GM23338 (cell line): ENCODE results near the gene UBXN11. TPM values are rescaled to one million over a fixed set of nuclear protein-coding genes. Genes with fewer than 3 reads are reported as not detected.

Experiments used
- ATAC-seq: fragments of 200-7000 bp; cut with Tn5 transposase; 3 replicates; pipeline ENCODE4 v1.9.1; 2020
- DNase-seq: peaks from one replicate; pipeline ENCODE4 v3.0.0-alpha.2; 2015; ENCODE audit warnings: low spot score
- H2AFZ ChIP-seq: fragments of 200-600 bp; sonication (generic); 2 replicates; pipeline ENCODE4 v1.8.0; 2016; ENCODE audit warnings: antibody characterized with exemption, mild to moderate bottlenecking, moderate library complexity
- H3F3A ChIP-seq: fragments of 200-600 bp; sonication (generic); replicated peaks from 2 replicates; pipeline ENCODE4 v1.8.0; 2017; ENCODE audit warnings: antibody characterized with exemption, mixed run types, low read depth
- H3K27ac ChIP-seq: fragments of 200-600 bp; sonication (generic); 2 replicates; pipeline ENCODE4 v1.6.1; 2016; ENCODE audit warnings: low read depth
- H3K27me3 ChIP-seq: fragments of 200-600 bp; sonication (generic); 2 replicates; pipeline ENCODE4 v1.8.0; 2016; ENCODE audit warnings: mild to moderate bottlenecking, mixed run types, moderate library complexity; ENCODE audit not compliant: insufficient read depth
- H3K36me3 ChIP-seq: fragments of 200-600 bp; sonication (generic); 2 replicates; pipeline ENCODE4 v1.8.0; 2016; ENCODE audit warnings: mild to moderate bottlenecking; ENCODE audit not compliant: insufficient read depth
- H3K4me1 ChIP-seq: fragments of 200-600 bp; sonication (generic); 2 replicates; pipeline ENCODE4 v1.8.0; 2016; ENCODE audit warnings: mild to moderate bottlenecking, moderate library complexity; ENCODE audit not compliant: insufficient read depth
- H3K4me2 ChIP-seq: fragments of 200-600 bp; sonication (generic); 2 replicates; pipeline ENCODE4 v1.7.1; 2017; ENCODE audit warnings: mixed run types
- H3K4me3 ChIP-seq: fragments of 200-600 bp; sonication (generic); 2 replicates; pipeline ENCODE4 v1.6.1; 2016; ENCODE audit warnings: mixed run types
- H3K79me2 ChIP-seq: fragments of 200-600 bp; sonication (generic); replicated peaks from 2 replicates; pipeline ENCODE4 v1.8.0; 2017; ENCODE audit warnings: mild to moderate bottlenecking; ENCODE audit not compliant: insufficient read depth
- H3K9me2 ChIP-seq: fragments of 200-600 bp; sonication (generic); 2 replicates; pipeline ENCODE4 v1.8.0; 2017; ENCODE audit not compliant: insufficient read depth
- H4K20me1 ChIP-seq: fragments of 200-600 bp; sonication (generic); replicated peaks from 2 replicates; pipeline ENCODE4 v1.8.0; 2017; ENCODE audit warnings: mild to moderate bottlenecking; ENCODE audit not compliant: insufficient read depth
- H3K27ac Mint-ChIP-seq: 2 replicates; pipeline ENCODE4 v1.8.0; 2020; ENCODE audit warnings: inconsistent platforms, mild to moderate bottlenecking, moderate library complexity, mixed read lengths
- H3K27me3 Mint-ChIP-seq: 3 replicates; pipeline ENCODE4 v1.8.0; 2022; ENCODE audit warnings: low read depth, mild to moderate bottlenecking, moderate library complexity, mixed read lengths, inconsistent platforms; ENCODE audit not compliant: insufficient read depth, poor library complexity
- H3K36me3 Mint-ChIP-seq: 3 replicates; pipeline ENCODE4 v1.8.0; 2021; ENCODE audit warnings: low read depth, mild to moderate bottlenecking, inconsistent platforms, moderate library complexity, mixed read lengths
- H3K4me1 Mint-ChIP-seq: 3 replicates; pipeline ENCODE4 v1.8.0; 2020; ENCODE audit warnings: mild to moderate bottlenecking, inconsistent platforms, mixed read lengths
- H3K4me3 Mint-ChIP-seq: 3 replicates; pipeline ENCODE4 v1.8.0; 2021; ENCODE audit warnings: moderate library complexity, mild to moderate bottlenecking, inconsistent platforms, mixed read lengths
- H3K9me3 Mint-ChIP-seq: 3 replicates; pipeline ENCODE4 v1.8.0; 2020; ENCODE audit warnings: moderate library complexity, mild to moderate bottlenecking, inconsistent platforms, mixed read lengths
- CREB1 ChIP-seq: fragments of 250-450 bp; sonication (Bioruptor Pico); IDR thresholded peaks from 2 replicates; pipeline ENCODE4 v1.5.0; 2020; ENCODE audit warnings: low read depth, mild to moderate bottlenecking, moderate library complexity
- EZH2 ChIP-seq: fragments of 200-600 bp; sonication (generic); IDR thresholded peaks from one replicate; pipeline ENCODE4 v1.8.0; 2017; ENCODE audit warnings: antibody characterized with exemption, mild to moderate bottlenecking, low read depth; ENCODE audit not compliant: unreplicated experiment
- EZH2phosphoT487 ChIP-seq: fragments of 200-600 bp; sonication (generic); IDR thresholded peaks from one replicate; pipeline ENCODE4 v1.8.1; 2018; ENCODE audit warnings: antibody characterized with exemption; ENCODE audit not compliant: unreplicated experiment
- JUNB ChIP-seq: IDR thresholded peaks from one replicate; pipeline ENCODE4 v1.6.1; 2016; ENCODE audit warnings: antibody characterized with exemption; ENCODE audit not compliant: unreplicated experiment
- NANOG ChIP-seq: IDR thresholded peaks from 2 replicates; pipeline ENCODE4 v1.6.1; 2016; ENCODE audit warnings: antibody characterized with exemption, borderline replicate concordance
- POLR2AphosphoS5 ChIP-seq: IDR thresholded peaks from 2 replicates; pipeline ENCODE4 v1.6.1; 2016; ENCODE audit warnings: antibody characterized with exemption, low read depth
- STAT1 ChIP-seq: IDR thresholded peaks from one replicate; pipeline ENCODE4 v1.6.1; 2016; ENCODE audit warnings: antibody characterized with exemption; ENCODE audit not compliant: unreplicated experiment
- ZNF114 ChIP-seq: fragments of 250-450 bp; sonication (Bioruptor Pico); IDR thresholded peaks from 2 replicates; pipeline ENCODE4 v1.5.0; 2020; ENCODE audit warnings: mild to moderate bottlenecking, moderate library complexity
- ZNF331 ChIP-seq: fragments of 250-450 bp; sonication (Bioruptor Pico); IDR thresholded peaks from 2 replicates; pipeline ENCODE4 v1.5.0; 2020; ENCODE audit warnings: low read depth, mild to moderate bottlenecking, moderate library complexity
- ZNF462 ChIP-seq: fragments of 250-450 bp; sonication (Bioruptor Pico); IDR thresholded peaks from 2 replicates; pipeline ENCODE4 v1.5.0; 2020; ENCODE audit warnings: mild to moderate bottlenecking, moderate library complexity
- polyA plus RNA-seq: library from polyadenylated mRNA; unstranded; fragments of >200 nt; fragmentation: Nextera tagmentation; extraction: Ambion mirVana; gene quantifications from 2 replicates; pipeline ENCODE4 v1.2.1, GENCODE V29; 2016
- total RNA-seq: library from RNA; depleted of rRNA; stranded (reverse); fragments of >200 nt; shearing (Covaris generic); gene quantifications from 2 replicates; pipeline ENCODE4 v1.2.3, GENCODE V29; 2014
- TF ChIP-seq, protein P1 (sequence below): IDR thresholded peaks from 2 replicates; pipeline ENCODE4 v1.6.1; 2016; ENCODE audit warnings: antibody characterized with exemption
- TF ChIP-seq, protein P2 (sequence below), 2 experiments: fragments of 200-600 bp in 1 of 2; sonication (generic) in 1 of 2; conservative IDR thresholded peaks; 2 replicates each; pipeline versions ENCODE4 v1.5.1 to v1.6.1; 2016 to 2017; ENCODE audit warnings: antibody characterized with exemption in 2 of 2, low read depth in 2 of 2, mild to moderate bottlenecking in 2 of 2, moderate library complexity in 1 of 2
- TF ChIP-seq, protein P3 (sequence below): IDR thresholded peaks from one replicate; pipeline ENCODE4 v1.6.1; 2018; ENCODE audit warnings: antibody characterized with exemption; ENCODE audit not compliant: unreplicated experiment

Gene UBXN11
- total and polyA plus RNA-seq, 2 experiments from 2014 or later: 8.0 to 8.3 TPM

- H3K4me1 ChIP-seq: no peaks in the 10 kb centered on the region
- H3K79me2 ChIP-seq: no peaks in the 10 kb centered on the region; the same call in 1 of the 2 replicates
- Mint-ChIP-seq H3K27ac (no peak overlapping the region), H3K4me1 (peaks cover 1% of the 10 kb centered on the region; the same call in 2 of the 3 replicates), H3K9me3 (peaks cover 17% of the 10 kb centered on the region; the same call in 2 of the 3 replicates), H3K4me3 (no peak overlapping the region), H3K36me3 (peaks cover 89% of the 10 kb centered on the region), H3K27me3 (peaks cover 9% of the 10 kb centered on the region)
- peaks cover 14% of the 10 kb centered on the region for H4K20me1 ChIP-seq
- ATAC-seq: no peak
- no peaks in the 10 kb centered on the region for H3K9me2 ChIP-seq
- H3K4me3 ChIP-seq: no peak overlapping the region
- H3F3A ChIP-seq: 0 out of 2 replicates have a peak, but pooled peaks cover 6% of the 10 kb centered on the region
- peaks cover 59% of the 10 kb centered on the region for H3K36me3 ChIP-seq
- no peak for DNase-seq
- TF ChIP-seq, protein P1, sequence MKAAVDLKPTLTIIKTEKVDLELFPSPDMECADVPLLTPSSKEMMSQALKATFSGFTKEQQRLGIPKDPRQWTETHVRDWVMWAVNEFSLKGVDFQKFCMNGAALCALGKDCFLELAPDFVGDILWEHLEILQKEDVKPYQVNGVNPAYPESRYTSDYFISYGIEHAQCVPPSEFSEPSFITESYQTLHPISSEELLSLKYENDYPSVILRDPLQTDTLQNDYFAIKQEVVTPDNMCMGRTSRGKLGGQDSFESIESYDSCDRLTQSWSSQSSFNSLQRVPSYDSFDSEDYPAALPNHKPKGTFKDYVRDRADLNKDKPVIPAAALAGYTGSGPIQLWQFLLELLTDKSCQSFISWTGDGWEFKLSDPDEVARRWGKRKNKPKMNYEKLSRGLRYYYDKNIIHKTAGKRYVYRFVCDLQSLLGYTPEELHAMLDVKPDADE: no peak
- TF ChIP-seq STAT1 (no peak), EZH2 (no peak), ZNF331 (CRISPR knock-in tag) (no peak), POLR2AphosphoS5 (no peak), CREB1 (CRISPR knock-in tag) (no peak), EZH2phosphoT487 (no peak), ZNF462 (CRISPR knock-in tag) (no peak), NANOG (no peak), ZNF114 (CRISPR knock-in tag) (no peak), JUNB (no peak)
- TF ChIP-seq, protein P2, sequence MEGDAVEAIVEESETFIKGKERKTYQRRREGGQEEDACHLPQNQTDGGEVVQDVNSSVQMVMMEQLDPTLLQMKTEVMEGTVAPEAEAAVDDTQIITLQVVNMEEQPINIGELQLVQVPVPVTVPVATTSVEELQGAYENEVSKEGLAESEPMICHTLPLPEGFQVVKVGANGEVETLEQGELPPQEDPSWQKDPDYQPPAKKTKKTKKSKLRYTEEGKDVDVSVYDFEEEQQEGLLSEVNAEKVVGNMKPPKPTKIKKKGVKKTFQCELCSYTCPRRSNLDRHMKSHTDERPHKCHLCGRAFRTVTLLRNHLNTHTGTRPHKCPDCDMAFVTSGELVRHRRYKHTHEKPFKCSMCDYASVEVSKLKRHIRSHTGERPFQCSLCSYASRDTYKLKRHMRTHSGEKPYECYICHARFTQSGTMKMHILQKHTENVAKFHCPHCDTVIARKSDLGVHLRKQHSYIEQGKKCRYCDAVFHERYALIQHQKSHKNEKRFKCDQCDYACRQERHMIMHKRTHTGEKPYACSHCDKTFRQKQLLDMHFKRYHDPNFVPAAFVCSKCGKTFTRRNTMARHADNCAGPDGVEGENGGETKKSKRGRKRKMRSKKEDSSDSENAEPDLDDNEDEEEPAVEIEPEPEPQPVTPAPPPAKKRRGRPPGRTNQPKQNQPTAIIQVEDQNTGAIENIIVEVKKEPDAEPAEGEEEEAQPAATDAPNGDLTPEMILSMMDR (conservative IDR thresholded peaks at IDR 0.05; ENCODE audit: low read depth in 2 of 2): no peak
- TF ChIP-seq, protein P3, sequence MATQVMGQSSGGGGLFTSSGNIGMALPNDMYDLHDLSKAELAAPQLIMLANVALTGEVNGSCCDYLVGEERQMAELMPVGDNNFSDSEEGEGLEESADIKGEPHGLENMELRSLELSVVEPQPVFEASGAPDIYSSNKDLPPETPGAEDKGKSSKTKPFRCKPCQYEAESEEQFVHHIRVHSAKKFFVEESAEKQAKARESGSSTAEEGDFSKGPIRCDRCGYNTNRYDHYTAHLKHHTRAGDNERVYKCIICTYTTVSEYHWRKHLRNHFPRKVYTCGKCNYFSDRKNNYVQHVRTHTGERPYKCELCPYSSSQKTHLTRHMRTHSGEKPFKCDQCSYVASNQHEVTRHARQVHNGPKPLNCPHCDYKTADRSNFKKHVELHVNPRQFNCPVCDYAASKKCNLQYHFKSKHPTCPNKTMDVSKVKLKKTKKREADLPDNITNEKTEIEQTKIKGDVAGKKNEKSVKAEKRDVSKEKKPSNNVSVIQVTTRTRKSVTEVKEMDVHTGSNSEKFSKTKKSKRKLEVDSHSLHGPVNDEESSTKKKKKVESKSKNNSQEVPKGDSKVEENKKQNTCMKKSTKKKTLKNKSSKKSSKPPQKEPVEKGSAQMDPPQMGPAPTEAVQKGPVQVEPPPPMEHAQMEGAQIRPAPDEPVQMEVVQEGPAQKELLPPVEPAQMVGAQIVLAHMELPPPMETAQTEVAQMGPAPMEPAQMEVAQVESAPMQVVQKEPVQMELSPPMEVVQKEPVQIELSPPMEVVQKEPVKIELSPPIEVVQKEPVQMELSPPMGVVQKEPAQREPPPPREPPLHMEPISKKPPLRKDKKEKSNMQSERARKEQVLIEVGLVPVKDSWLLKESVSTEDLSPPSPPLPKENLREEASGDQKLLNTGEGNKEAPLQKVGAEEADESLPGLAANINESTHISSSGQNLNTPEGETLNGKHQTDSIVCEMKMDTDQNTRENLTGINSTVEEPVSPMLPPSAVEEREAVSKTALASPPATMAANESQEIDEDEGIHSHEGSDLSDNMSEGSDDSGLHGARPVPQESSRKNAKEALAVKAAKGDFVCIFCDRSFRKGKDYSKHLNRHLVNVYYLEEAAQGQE: no peak
- H3K27ac ChIP-seq: no peak overlapping the region
- H2AFZ ChIP-seq: no peak overlapping the region
- no peak overlapping the region for H3K4me2 ChIP-seq
- H3K27me3 ChIP-seq: no peaks in the 10 kb centered on the region
Observed at GRCh38 chr1:26269198-26269550, 37.3 kb downstream of the UBXN11 start.
